B cell (primary cell): ENCODE results near the gene SLC12A6. TPM values are rescaled to one million over a fixed set of nuclear protein-coding genes. Genes with fewer than 3 reads are reported as not detected.

ENCODE experiments used
- ATAC-seq: fragments of 200-7000 bp; cut with Tn5 transposase; one replicate; pipeline ENCODE4 v1.10.0; 2021; ENCODE audit warnings: low read depth, mild to moderate bottlenecking, moderate number of reproducible peaks, moderate library complexity
- CTCF ChIA-PET: fragments of 350-600 bp; sonication (Branson Sonifier 250); formaldehyde crosslinking; loops from one replicate; lab custom pipeline; 2021; ENCODE audit warnings: antibody characterized with exemption, inconsistent platforms; lab: Charles Lee
- POLR2A ChIA-PET: fragments of 350-600 bp; sonication (Branson Sonifier 250); formaldehyde crosslinking; loops from one replicate; lab custom pipeline; 2021; ENCODE audit warnings: antibody characterized with exemption; lab: Charles Lee
- DNase-seq: peaks from one replicate; pipeline ENCODE4 v3.0.0; 2013
- H2AFZ ChIP-seq: 2 replicates; pipeline ENCODE4 v1.6.1; 2012; ENCODE audit warnings: mild to moderate bottlenecking, low read depth, low read length; ENCODE audit not compliant: insufficient read depth, poor library complexity, severe bottlenecking
- H3K27ac ChIP-seq, 2 donors: 1 replicate in 1 of 2; 2 replicates in 1 of 2; pipeline ENCODE4 v1.5.1; 2012 to 2013; ENCODE audit warnings: low read length in 2 of 2, mild to moderate bottlenecking in 2 of 2, moderate library complexity in 1 of 2
- H3K27me3 ChIP-seq, 4 experiments: fragments of 200-600 bp in 1 of 4; sonication (generic) in 1 of 4; replicated peaks in 1 of 4; 1 replicate in 2 of 4; 2 replicates in 2 of 4; pipeline versions ENCODE4 v1.6.1 to v1.7.0; 2013 to 2016; ENCODE audit warnings: low read length in 3 of 4, mild to moderate bottlenecking in 2 of 4, mixed read lengths in 1 of 4, moderate library complexity in 1 of 4; ENCODE audit not compliant: insufficient read depth in 4 of 4, control insufficient read depth in 3 of 4; ENCODE audit errors: control extremely low read depth in 1 of 4
- H3K36me3 ChIP-seq, 2 experiments: replicated peaks in 1 of 2; 1 replicate in 1 of 2; 2 replicates in 1 of 2; pipeline versions ENCODE4 v1.6.1 to v1.7.1; 2013; ENCODE audit warnings: low read length in 1 of 2; ENCODE audit not compliant: insufficient read depth in 2 of 2, control insufficient read depth in 1 of 2; ENCODE audit errors: control extremely low read depth in 1 of 2, extremely low read depth in 1 of 2
- H3K4me1 ChIP-seq, 2 donors: fragments of 200-600 bp in 1 of 2; sonication (generic) in 1 of 2; 1 replicate in 1 of 2; 2 replicates in 1 of 2; pipeline versions ENCODE4 v1.5.1 to v1.6.1; 2013 to 2017; ENCODE audit warnings: low read length in 2 of 2; ENCODE audit not compliant: control insufficient read depth in 2 of 2, insufficient read depth in 2 of 2
- H3K4me2 ChIP-seq: replicated peaks from 2 replicates; pipeline ENCODE3; 2012; ENCODE audit warnings: mild to moderate bottlenecking, low read depth, low read length; ENCODE audit not compliant: poor library complexity, severe bottlenecking
- H3K4me3 ChIP-seq, 5 experiments: fragments of 200-600 bp in 1 of 5; sonication (generic) in 1 of 5; 1 replicate in 3 of 5; 2 replicates in 2 of 5; pipeline versions ENCODE4 v1.5.1 to v1.7.0; 2011 to 2016; ENCODE audit warnings: low read length in 4 of 5, mild to moderate bottlenecking in 4 of 5, low read depth in 2 of 5, control low read depth in 1 of 5, moderate library complexity in 1 of 5; ENCODE audit not compliant: insufficient read depth in 1 of 5; ENCODE audit errors: control extremely low read depth in 1 of 5, extremely low read depth in 1 of 5
- H3K79me2 ChIP-seq: fragments of 200-600 bp; sonication (generic); one replicate; pipeline ENCODE4 v1.6.0; 2016; ENCODE audit warnings: low read length; ENCODE audit not compliant: control insufficient read depth, insufficient read depth
- H3K9ac ChIP-seq: fragments of 200-600 bp; sonication (generic); 2 replicates; pipeline ENCODE4 v1.6.1; 2017; ENCODE audit warnings: mild to moderate bottlenecking, low read length, moderate library complexity
- H3K9me3 ChIP-seq, 3 donors: one replicate each; pipeline versions ENCODE4 v1.6.1 to v1.7.1; 2013; ENCODE audit warnings: low read length in 2 of 3; ENCODE audit not compliant: control insufficient read depth in 2 of 3, insufficient read depth in 1 of 3; ENCODE audit errors: control extremely low read depth in 1 of 3
- H4K20me1 ChIP-seq: 2 replicates; pipeline ENCODE4 v1.6.0; 2012; ENCODE audit warnings: mild to moderate bottlenecking, low read length; ENCODE audit not compliant: insufficient read depth, control insufficient read depth, poor library complexity, severe bottlenecking
- H3K27ac Mint-ChIP-seq: one replicate; pipeline ENCODE4 v1.8.0; 2021; ENCODE audit warnings: mixed read lengths
- H3K27me3 Mint-ChIP-seq: one replicate; pipeline ENCODE4 v1.8.0; 2021; ENCODE audit warnings: mixed read lengths
- H3K4me1 Mint-ChIP-seq: one replicate; pipeline ENCODE4 v1.8.0; 2021; ENCODE audit warnings: mixed read lengths
- H3K4me3 Mint-ChIP-seq: one replicate; pipeline ENCODE4 v1.8.0; 2021; ENCODE audit warnings: mixed read lengths
- H3K9me3 Mint-ChIP-seq: one replicate; pipeline ENCODE4 v1.8.0; 2022; ENCODE audit warnings: mixed read lengths; ENCODE audit not compliant: insufficient read depth
- CTCF ChIP-seq: fragments of 200-600 bp; IDR thresholded peaks from one replicate; pipeline ENCODE4 v1.8.0; 2022; ENCODE audit warnings: antibody characterized with exemption, mild to moderate bottlenecking
- EZH2 ChIP-seq: IDR thresholded peaks from 2 replicates; pipeline ENCODE4 v1.6.1; 2012; ENCODE audit warnings: borderline replicate concordance, low read depth, mild to moderate bottlenecking, moderate library complexity, low read length; ENCODE audit not compliant: insufficient read depth, poor library complexity, severe bottlenecking
- WGBS: methylation state at CpG from one replicate; pipeline ENCODE4 v1.1.5; 2013; ENCODE audit warnings: missing lambda C conversion rate; ENCODE audit not compliant: insufficient coverage; 5-methylcytosine and 5-hydroxymethylcytosine counted together
- intact Hi-C: fragments of 100-400 bp; cut with micrococcal nuclease; formaldehyde crosslinking; loops from one replicate; pipeline ENCODE4 v1.10.0; 2022
- polyA plus RNA-seq: library from polyadenylated mRNA; depleted of rRNA; stranded (reverse); fragments of >200 nt; gene quantifications from 2 replicates; pipeline ENCODE4 v1.2.3, GENCODE V29; 2012
- total RNA-seq, 2 donors: library from RNA; stranded (reverse); fragments of 120-200 nt in 1 of 2; gene quantifications; 1 replicate in 1 of 2; 2 replicates in 1 of 2; pipeline versions ENCODE4 v1.2.3 to v1.2.4, GENCODE V29; 2013 to 2022

The SLC12A6 gene
- total and polyA plus RNA-seq, 2 donors (not counting 1 experiment from before 2014, with no cell fraction given): 75.8 to 141 TPM

- peaks cover 90% of the 10 kb centered on the region for H3K79me2 ChIP-seq
- H3K4me2 ChIP-seq: no peak overlapping the region
- no peak overlapping the region for H3K4me3 ChIP-seq
- H3K4me3 Mint-ChIP-seq: no peak overlapping the region
- no CpG with 5 or more reads among the region's 5 CpGs for WGBS
- H2AFZ ChIP-seq: no peak overlapping the region
- peaks cover 5 to 8% of the 10 kb centered on the region in 2 donors for H3K4me1 ChIP-seq
- peak overlapping the region; percentile 16 for H3K27ac Mint-ChIP-seq
- H3K9me3 Mint-ChIP-seq: no peaks in the 10 kb centered on the region
- H3K36me3 ChIP-seq: peaks cover 0 to 2% of the 10 kb centered on the region in 2 experiments
- H3K27ac ChIP-seq: no peak overlapping the region
- ChIA-PET POLR2A (no interaction called here), CTCF (no interaction called here)
- peaks cover 0 to 9% (median 0%) of the 10 kb centered on the region in 3 donors for H3K9me3 ChIP-seq
- DNase-seq: no peak
- TF ChIP-seq EZH2: no peak
- no peak for TF ChIP-seq CTCF
- H3K27me3 Mint-ChIP-seq: no peaks in the 10 kb centered on the region
- no peak for ATAC-seq
- H3K4me1 Mint-ChIP-seq: peaks cover 24% of the 10 kb centered on the region
- no peak overlapping the region for H3K9ac ChIP-seq
- H3K27me3 ChIP-seq: no peaks in the 10 kb centered on the region
- intact Hi-C loops: no loop called here
- H4K20me1 ChIP-seq: peaks cover 33% of the 10 kb centered on the region
Measured at GRCh38 chr15:34188711-34189110, 148.9 kb downstream of the SLC12A6 start.

DNA sequence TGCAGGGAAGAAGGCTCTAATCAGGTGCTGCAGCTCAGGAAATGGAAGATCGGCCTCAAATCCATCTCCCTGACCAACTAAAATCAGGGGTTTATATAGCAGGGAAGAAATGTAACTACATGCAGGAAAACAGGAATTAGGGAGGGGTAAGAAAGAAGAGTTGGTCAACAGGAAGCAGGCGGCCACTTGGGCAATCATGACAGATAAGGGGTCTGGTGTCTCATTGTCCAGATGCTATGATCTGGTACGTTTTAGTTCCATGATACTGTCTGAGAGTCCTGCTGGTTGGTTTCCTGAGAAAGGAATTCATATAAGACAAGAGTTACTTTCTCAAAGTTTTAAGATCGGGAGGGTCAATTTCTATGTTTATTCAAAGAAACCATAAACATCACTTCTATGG is 151.9 kb downstream of the SLC12A6 start:
- H3K27ac ChIP-seq: no peak overlapping the region
- H3K36me3 ChIP-seq: peaks cover 1 to 2% of the 10 kb centered on the region in 2 experiments
- ATAC-seq: no peak
- H3K4me2 ChIP-seq: no peak overlapping the region
- H2AFZ ChIP-seq: no peak overlapping the region
- Mint-ChIP-seq H3K4me1 (peaks cover 21% of the 10 kb centered on the region), H3K27ac (no peak overlapping the region), H3K27me3 (no peaks in the 10 kb centered on the region), H3K9me3 (no peaks in the 10 kb centered on the region), H3K4me3 (no peak overlapping the region)
- peaks cover 0 to 9% (median 0%) of the 10 kb centered on the region in 3 donors for H3K9me3 ChIP-seq
- H4K20me1 ChIP-seq: peaks cover 39% of the 10 kb centered on the region
- ChIA-PET POLR2A (no interaction called here), CTCF (no interaction called here)
- WGBS: 100% methylated on average over 1 of the region's 4 CpGs
- no peak for DNase-seq
- no peak overlapping the region for H3K4me3 ChIP-seq
- TF ChIP-seq EZH2 (no peak), CTCF (no peak)
- H3K79me2 ChIP-seq: peaks cover 87% of the 10 kb centered on the region
- no peak overlapping the region for H3K9ac ChIP-seq
- no peaks in the 10 kb centered on the region for H3K27me3 ChIP-seq
- intact Hi-C loops: no loop called here
- peaks cover 5 to 7% of the 10 kb centered on the region in 2 donors for H3K4me1 ChIP-seq
